HK-2 (cell line): Measurements from ENCODE around the gene HNRNPUL1.
"Not testable (repeated sequence)": the region's sequence is repeated elsewhere in the genome, so short reads cannot be mapped to it uniquely, and the experiment has no call there.

Source experiments
- DNase-seq: peaks from one replicate; pipeline ENCODE4 v3.0.0-alpha.2; 2018; ENCODE audit not compliant: unreplicated experiment

Gene HNRNPUL1

GRCh38 chr19:41325947-41326706 lies 62.0 kb downstream of the HNRNPUL1 start:
- peak; percentile 57 for DNase-seq

DNA sequence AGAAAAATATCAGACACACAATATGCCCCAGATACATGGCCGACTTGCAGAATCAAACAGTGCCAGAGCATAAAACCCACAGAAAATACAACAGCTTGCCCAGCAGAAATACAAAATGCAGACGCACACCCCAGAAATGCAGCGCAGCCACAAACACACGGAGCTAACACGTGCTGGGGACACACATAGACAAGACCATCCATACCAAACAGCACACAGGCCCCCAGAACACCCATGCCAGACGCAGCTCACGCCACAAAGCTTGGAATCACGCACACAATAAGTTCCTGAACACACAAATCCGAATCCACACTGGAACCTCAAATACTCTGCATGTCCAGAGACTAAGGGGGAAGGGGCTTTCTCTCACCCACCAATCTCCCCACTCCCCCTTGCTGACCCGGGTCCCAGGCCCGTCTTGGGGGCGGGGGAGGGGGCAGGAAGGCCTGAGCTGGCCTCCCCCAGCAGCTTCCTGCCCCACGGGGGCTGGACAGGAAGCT lies 63.0 kb downstream of the HNRNPUL1 start:
- DNase-seq: no peak

DNA sequence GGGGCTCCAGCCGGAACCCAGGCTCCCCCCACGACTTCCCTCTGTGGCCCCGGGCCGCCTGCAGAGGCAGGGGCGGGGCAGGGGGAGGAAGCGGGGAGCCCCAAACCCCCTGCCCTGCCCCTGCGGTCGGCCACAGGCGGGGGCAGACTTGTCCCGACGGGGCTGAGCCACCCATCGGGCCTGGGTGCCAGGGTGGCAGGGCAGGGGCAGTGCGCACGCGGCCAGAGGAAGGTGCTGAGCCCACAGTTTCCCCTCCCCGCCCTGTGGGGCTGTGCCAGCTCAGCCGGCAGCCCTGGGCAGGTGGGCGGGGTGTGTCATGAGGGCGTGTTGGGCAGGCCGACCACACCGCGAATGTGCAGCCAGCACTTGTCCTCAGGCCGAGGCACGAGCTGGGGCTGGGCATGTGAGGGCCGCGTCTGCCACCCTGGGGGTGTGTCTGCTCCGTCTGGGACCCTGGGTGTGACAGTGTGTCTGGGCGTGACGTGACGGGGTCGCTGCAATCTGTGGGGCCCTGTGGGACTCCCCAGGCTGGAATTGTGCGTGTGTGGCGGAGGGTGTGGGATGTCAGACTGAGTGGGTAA lies 63.5 kb downstream of the HNRNPUL1 start:
- DNase-seq: peak; percentile 74

DNA sequence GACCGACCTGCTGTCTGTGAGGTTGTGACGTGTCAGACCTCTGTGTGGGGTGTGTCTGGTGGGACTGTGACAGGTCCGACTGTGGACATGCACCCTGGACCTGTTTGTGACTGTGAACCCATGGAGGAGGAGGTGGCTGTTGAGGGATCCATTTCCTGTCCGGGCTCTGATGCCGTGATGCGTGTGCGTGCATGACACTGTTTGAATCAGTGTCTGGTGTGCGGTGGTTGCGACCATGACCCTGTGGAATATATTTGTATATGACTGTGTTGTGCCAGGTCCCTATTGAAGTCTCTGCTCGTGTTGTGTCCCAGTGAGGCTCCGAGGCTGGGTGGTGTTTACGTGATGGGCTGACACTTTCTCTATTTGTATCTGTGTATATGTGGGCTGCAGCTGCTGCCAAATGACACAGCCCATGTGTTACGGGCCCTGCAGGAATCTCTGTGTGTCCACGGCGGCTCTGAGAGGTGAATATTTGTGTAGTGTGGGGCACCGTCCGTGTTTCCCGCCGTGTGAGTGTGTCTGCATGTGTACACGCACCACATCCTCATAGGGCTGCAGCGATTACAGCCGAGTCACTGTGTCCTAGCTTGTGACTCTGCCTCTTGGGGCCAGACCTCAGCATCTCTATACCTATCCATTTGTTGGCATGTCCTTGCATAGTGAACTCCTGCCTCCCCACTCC lies 64.1 kb downstream of the HNRNPUL1 start:
- DNase-seq: no peak

- no peak for DNase-seq
Observed at GRCh38 chr19:41328842-41329225, 64.7 kb downstream of the HNRNPUL1 start.

DNA sequence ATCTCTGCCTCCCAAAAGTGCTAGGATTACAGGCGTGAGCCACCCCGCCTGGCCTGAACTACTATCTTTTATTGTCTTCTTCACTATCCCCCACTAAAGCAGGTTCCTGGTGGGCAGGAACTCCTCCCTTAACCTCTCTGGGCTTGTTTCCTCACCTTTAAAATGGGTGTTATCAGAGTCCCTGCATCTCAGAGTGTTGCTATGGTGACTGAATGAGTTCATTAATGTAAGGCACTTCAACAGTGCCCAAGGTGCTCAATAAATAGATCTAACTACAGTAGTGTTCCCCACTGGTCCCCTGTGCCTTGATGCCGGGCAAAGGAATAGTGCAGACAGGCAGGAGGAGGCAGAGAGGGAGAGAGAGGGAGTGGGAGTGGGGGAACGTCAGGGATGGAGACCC lies 66.3 kb downstream of the HNRNPUL1 start:
- no peak for DNase-seq

- no peak for DNase-seq
Observed at GRCh38 chr19:41330946-41331678, 66.9 kb downstream of the HNRNPUL1 start.

- DNase-seq: no peak
Observed at GRCh38 chr19:41332000-41332399, 67.8 kb downstream of the HNRNPUL1 start.

DNA sequence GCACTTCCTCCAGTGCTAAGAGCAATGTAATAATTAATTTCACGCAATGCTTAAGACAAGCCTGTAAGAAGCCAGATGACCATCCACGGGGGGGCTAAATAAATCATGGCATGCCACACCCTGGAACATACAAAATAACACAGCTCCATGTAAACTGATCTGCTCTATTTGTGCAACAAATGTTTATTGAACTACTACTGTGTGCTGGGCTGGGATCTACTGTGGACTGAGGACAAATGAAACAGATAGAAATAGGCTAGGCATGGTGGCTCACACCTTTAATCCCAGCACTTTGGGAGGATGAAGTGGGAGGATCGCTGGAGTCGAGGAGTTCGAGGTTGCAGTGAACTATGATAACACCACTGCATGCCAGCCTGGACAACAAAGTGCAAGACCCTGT lies 68.3 kb downstream of the HNRNPUL1 start:
- no peak for DNase-seq

GRCh38 chr19:41334793-41335192 lies 70.6 kb downstream of the HNRNPUL1 start:
- no peak for DNase-seq

- DNase-seq: no peak
Observed at GRCh38 chr19:41335467-41335866, 71.3 kb downstream of the HNRNPUL1 start.

GRCh38 chr19:41339936-41340335 lies 75.8 kb downstream of the HNRNPUL1 start:
- no peak for DNase-seq

DNA sequence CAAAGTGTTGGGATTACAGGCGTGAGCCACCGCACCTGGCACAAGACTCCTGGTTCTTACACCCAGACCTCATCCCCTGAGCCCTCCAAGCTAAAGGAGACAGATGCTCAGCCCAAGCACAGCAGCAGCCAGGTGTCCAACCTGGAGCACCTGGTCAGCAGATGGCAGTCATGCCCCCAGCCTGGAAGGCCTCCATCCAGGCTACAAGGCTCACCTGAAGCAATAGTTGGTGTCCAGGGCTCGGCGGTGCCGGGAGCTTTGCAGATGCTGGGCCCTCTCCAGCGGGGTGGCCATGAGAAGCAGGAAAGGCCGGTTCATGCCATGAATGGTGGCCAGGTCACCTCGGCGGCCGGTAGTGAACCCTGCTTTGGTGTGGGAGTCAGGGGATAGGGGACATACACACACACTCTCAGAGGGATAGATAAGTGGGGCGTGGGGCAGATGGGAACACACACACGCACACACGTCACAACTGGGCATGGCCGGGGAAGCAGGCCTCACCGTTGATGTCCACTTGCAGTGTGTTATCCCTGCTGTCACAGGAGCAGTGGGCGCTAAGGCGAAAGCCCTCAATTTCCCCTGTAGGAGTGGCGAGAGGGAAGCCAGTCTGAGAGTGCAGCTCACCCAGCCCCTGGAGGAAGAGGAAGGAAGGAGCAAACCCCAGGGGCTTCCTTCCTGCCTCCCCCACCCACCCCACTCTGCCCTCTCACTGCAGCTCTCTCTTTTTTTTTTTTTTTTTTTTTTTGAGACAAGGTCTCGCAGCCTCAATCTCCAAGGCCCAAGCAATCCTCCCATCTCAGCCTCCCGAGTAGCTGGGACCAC lies 77.7 kb downstream of the HNRNPUL1 start:
- DNase-seq: no peak

- no peak for DNase-seq
Observed at GRCh38 chr19:41344162-41344561, 80.0 kb downstream of the HNRNPUL1 start.

DNA sequence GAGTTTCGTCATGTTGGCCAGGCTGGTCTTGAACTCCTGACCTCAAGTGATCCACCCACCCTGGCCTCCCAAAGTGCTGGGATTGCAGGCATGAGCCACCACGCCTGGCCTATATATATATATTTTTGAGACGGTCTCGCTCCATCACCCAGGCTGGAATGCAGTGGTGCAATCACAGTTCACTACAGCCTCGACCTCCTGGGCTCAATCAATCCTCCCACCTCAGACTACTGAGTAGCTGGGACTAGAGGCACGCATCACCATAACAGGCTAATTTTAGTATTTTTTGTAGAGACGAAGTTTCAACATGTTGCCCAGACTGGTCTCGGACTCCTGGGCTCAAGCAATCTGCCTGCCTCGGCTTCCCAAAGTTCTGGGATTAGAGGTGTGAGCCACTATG lies 82.7 kb downstream of the HNRNPUL1 start:
- not testable (repeated sequence) for DNase-seq

DNA sequence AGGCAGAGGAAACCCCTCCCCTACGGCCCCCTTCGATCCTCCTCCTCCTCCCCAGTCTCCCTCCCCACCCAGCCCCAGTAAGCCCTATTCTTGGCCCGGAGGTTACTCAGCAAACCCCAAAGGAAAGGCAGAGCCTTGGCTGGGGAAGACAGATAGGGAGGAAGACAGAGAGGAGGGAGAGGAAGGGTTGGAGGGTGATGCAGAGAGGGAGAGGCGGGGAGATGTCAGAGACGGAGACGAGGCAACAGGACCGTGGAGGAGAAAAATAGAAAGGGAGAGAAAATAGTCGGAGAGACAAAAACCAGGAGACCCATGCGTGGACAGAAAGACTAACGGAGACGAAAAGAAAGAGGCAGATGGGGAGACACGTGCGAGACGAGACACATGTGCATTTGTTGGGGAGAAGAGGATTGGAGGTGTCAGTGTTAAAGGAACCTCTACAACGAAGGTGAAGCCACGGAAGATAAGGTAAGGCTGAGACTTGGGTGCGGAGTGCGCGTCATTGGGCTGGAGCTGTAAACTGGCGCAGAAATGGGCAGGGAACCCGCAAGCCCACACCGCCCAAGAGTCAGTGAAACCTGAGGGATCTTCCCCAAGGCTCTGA lies 86.7 kb downstream of the HNRNPUL1 start:
- no peak for DNase-seq

DNA sequence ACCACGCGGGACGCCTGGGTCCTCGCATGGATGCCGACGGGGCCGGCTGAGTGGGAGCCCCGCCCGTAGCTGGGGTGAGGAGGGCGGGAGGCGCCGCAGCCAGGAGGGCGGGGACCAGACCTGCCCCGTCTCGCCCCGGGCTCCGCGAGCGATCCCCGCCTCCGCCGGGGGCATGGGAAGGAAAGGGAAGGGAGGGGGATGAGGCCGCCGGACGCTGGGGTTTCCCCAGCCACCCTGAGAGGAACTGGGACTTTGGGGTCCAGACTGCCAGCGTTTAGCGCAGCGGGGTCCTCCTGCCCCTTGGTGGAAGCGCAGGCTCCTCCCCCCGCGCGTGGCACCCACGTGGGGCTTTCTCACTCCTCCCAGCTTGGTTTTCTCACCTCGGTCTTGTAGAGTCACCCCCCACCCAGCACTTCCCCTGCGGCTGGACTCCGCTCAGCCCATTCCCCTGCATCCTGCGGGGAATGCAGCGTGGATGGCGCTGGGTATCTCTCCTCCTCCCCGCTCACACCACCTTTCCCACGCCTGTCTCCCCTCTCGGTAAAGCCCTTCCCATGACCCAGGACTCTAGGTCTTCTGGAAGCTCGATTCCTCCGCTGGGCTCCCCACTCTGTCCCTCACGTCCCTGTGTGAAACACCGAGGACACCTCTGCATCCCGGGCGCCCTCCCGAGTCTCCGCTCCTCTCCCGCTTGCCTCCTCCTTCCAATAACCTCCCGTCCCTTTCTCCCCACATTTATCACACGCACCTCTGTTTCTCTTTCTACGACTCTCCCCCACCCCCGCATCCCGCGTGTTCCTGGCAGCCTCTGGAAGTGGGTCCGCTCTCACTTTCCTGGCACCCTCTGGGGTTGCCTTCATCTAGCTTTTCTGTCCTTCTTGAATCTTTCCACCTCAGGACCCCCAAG lies 87.4 kb downstream of the HNRNPUL1 start:
- DNase-seq: peak; percentile 72

GRCh38 chr19:41352279-41352608 lies 88.1 kb downstream of the HNRNPUL1 start:
- no peak for DNase-seq

DNA sequence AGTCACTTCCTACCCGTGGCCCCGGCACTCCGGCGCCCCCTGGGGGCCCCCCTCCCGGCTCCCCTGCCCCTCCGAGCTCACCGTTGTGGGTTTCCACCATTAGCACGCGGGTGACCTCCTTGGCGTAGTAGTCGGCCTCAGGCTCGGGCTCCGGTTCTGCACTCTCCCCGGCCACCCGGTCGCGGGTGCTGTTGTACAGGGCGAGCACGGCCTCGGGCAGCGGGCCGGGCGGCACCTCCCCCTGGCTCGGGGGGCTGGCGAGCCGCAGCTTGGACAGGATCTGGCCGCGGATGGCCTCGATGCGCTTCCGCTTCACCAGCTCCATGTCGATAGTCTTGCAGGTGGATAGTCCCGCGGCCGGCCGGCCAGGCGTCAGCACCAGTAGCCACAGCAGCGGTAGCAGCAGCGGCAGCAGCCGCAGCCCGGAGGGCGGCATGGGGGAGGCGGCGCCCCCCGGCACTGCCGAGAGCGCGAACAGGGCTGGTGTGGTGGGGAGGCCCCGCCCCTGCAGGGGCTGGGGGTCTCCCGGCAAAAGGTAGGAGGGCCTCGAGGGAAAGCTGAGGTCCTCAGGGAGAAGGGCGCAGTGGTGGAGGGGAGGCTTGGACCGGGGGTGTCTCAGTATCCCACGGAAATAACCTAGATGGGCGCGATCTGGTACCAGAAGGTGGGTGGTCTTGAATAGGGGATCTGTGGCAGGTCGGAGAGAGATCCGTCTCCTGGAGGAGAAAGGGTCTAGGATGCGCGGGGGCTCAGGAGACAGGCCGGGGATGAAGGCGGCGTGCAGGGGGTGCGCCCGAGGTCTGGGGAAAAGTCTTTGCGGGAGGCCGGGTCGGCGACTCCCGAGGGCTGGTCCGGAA lies 88.7 kb downstream of the HNRNPUL1 start:
- peak; percentile 83 for DNase-seq
